Activated gamma-delta T cell treated with Interleukin-2 at 50 U/mL for 16 hours (primary cell): Measurements from ENCODE around the gene UBAC1.
"Not testable (repeated sequence)": the region's sequence is repeated elsewhere in the genome, so short reads cannot be mapped to it uniquely, and the experiment has no call there.

ENCODE experiments used
- DNase-seq: peaks from one replicate; pipeline ENCODE4 v3.0.0-alpha.2; 2020

UBAC1 gene

GRCh38 chr9:135975834-135976233, 14.7 kb upstream of the UBAC1 start:
- no peak for DNase-seq

GRCh38 chr9:135974220-135974573, 13.0 kb upstream of the UBAC1 start:
- DNase-seq = no peak

DNA sequence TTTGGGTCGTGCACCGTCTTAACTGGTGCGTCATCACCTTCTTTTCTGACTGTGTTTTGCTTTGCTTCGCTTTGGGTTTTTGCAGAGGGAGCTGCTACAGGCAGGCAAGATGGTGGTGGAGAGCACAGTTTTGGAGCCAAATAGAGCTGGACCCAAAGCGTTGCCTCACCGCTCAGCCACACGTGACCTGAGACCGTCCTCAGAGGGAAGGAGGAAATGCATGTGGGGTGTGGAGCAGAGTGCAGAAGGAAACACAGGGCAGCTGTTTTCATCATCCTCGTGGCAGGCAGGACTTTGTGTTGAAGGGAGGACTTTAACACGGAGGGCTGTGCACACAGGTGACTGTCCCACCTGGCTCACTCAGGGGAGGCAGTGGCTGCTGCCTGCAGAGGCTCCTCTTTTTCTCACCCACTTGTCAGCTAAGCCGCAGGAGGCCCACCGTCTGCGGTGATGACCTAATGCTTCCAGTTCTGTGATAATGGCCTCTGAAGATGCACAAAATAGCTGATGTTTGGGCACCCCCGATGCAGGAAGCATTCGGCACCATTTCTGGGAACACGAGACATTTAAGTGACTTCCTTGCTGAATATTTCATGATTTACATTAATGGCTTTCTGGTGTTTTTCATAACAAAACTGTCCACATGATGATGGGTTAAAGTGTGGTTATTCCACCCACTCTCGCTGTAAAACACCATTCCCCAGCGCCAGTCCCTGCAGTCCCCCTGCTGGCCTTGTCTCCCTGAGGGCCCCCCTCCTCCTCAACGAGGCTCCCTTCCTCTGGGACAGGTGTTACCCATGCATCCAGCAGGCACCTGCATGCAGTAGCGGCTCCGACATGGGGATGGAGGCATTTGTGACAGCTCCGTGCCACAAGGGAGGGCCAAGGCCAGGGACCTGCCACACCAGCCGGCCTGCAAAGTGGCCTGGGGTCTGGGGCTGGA, 12.4 kb upstream of the UBAC1 start:
- no peak for DNase-seq

GRCh38 chr9:135971892-135972291, 10.7 kb upstream of the UBAC1 start:
- DNase-seq = peak; percentile 27

DNA sequence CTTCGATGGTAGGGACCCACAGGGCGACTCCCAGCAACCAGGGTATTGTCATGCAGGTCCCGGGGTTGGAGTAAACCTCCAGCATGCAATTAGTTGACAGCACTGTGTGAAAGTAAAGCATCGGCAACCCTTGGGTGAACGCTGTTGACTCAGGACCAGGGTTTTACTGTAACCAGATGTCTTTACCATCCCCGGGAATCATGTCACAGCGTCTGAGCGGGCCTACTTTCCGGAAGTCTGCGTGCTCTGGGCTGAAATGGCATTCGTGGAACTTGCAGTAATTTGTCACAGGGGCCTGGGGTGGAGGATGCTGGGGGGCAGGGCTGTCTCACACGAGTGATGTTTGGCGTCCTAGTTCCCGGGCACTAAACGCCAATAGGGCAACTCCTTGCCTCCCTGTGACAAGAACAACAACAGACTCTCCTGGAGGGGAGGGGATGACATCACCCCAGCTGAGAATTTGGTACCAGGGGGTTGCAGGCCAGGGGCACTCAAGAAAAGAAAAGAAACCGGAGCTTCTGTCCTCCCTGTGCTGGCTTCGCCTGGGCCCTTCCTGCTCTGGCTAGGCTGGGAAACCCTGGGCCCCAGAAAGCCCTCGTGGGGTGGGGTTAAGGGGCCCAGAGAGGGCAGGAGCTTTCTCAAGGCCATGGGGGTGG, 10.1 kb upstream of the UBAC1 start:
- DNase-seq = no peak

DNA sequence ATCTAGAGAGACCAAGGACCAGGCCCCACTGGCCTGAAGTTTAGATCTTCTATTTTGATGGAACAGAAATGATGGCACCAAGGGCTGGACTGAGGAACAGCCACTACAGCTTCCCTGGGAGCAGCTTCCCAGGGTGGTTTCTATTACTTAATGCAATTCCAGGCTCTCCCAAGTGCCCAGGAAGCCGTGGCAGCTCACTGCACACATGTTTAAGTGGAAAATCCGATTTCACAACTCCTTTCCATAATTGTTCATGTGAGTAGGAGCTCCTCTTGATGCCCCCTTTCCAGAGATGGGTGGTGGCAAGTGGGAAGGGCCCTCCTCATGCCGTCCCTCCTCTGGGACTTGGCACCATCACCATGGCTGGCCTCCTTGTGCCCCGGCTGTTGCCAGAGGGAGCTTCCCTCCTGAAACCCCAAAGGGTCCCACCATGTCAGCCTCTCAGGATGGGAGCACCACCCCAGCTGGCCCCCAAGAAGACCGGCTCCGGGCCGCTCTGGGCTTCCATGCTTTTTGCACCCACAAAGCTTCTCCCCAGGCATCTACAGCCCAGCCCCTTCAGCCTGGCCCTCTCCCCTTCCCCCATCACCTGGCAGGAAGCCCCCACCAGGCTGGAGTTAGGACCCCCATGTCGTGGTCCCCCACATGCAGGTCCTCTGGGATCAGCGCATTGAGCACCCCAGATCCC, 9.1 kb upstream of the UBAC1 start:
- DNase-seq = no peak

- no peak for DNase-seq
Observed at GRCh38 chr9:135969064-135969683, 8.0 kb upstream of the UBAC1 start.

DNA sequence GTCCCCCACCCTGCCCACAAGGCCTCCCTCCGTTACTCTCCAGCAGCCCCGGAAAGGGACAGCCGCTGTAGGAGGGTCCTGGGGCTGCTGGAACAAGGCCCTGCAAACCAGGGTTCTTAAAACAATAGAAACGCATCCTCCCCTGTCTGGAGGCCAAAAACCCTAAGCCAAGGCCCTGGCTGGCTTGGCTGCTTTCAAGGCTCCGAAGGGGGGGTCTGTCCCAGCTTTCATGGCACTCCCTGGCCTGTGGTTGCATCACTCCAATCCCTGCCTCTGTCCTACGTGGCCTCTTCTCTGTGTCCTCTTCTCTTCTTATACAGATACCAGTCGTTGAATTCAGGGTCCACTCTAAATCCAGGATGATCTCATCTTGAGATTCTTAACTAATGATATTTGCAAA, 7.4 kb upstream of the UBAC1 start:
- no peak for DNase-seq

DNA sequence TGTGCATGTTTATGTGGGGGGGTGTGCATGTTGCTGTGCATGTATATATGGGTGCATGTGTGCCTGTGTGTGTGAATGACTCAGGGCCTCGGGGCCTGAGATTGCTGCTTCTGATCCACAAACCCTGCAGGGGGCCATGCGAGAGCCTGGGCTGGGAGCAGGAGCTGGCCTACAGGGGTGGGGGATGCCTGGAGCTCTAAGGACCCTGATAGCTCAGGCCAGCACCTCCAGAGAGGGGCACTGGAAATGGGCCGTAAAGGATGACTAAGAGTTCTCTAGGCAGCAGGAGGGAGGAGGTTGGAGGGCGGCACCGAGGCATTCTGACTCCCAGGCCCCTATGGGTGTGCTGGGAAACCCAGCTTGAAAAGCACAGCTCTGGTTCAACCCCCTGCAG, 6.9 kb upstream of the UBAC1 start:
- no peak for DNase-seq

DNA sequence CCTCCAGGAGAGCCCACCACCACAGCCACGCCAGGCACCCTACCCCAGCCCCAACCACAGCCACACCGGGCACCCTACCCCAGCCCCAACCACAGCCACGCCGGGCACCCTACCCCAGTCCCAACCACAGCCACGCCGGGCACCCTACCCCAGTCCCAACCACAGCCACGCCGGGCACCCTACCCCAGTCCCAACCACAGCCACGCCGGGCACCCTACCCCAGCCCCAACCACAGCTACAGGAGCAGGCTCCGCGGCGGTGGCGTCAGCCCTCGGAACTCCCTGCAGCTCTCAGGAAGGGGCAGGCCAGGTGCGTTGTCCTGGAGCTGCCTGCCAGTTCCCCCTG, 5.7 kb upstream of the UBAC1 start:
- DNase-seq = not testable (repeated sequence)

- no peak for DNase-seq
Observed at GRCh38 chr9:135965124-135965756, 4.1 kb upstream of the UBAC1 start.

- no peak for DNase-seq
Observed at GRCh38 chr9:135963938-135964337, 2.8 kb upstream of the UBAC1 start.

GRCh38 chr9:135963338-135963737, 2.2 kb upstream of the UBAC1 start:
- no peak for DNase-seq

DNA sequence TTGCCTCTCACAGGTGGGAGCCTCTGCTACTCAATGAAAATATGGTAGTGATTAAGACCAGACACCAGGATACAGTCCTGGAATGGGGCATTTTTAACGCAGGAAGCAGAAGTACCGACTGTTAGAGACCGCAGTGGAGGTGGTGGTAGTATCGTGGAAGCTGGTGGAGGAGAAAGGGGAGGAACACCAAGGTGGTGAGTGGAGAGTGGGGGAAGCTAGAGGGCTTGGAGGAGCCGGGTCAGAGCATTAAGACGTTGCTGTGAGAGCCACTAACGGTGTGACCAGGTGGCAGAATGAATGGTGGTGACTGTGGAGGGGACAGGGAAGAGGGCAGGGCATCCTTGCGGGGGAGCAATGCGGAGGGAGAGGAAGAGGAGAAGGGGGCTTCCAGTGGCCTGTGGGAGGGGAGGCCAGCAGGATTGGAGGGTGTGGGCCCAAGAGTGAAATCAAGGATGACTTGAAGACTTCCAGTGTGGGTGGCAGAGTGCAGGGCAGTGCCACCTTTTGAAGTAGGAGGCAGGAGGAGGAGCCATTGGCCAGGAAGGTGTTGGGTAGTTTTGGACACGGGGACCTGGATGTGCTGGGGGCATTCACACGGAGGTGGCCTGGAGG, 1.6 kb upstream of the UBAC1 start:
- no peak for DNase-seq

DNA sequence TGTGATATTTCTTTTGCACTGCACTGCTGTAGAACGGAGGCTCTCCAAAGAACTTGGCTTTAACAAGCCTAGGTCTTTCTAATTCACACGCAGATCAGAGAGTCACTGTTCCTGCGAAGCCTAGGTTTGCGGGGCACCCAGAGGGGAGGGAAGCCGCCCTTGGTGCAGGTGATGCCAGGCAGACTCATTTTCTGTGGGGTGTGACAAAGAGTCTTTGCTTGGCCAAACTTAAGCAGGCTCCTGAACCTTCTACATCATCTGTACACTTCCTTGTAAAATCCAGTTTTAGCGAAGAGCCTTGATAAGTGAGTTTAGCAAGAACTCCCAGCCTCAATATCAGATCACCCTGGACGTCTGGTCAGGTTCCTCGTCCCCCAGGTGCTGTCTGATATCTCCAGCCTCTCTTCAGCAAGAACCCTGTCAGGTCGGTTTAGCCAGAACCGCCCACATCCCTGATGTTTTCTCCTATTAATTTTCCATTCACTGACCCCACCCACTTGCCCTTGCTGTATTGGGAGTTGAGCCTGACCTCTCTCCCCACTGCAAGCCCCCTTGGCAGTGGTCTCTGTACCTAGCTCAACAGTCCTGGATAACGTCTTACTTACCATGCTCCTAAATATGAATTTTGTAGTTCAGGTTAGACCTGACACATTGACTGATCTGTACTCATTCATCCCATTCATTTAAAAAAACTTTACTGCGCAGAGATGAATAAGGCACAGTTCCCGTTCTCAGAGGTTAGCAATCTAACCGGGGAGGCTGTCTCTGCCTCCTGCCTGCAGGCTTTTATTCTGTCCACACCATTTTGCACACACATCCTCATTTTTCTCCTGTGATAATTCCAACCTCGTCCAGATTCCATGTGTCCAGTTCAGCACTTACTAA, 880 bp upstream of the UBAC1 start:
- no peak for DNase-seq

GRCh38 chr9:135960411-135961276, 529 bp downstream of the UBAC1 start:
- DNase-seq = no peak

GRCh38 chr9:135959814-135960213, 1.4 kb downstream of the UBAC1 start:
- DNase-seq = no peak

GRCh38 chr9:135958485-135958884, 2.7 kb downstream of the UBAC1 start:
- no peak for DNase-seq

DNA sequence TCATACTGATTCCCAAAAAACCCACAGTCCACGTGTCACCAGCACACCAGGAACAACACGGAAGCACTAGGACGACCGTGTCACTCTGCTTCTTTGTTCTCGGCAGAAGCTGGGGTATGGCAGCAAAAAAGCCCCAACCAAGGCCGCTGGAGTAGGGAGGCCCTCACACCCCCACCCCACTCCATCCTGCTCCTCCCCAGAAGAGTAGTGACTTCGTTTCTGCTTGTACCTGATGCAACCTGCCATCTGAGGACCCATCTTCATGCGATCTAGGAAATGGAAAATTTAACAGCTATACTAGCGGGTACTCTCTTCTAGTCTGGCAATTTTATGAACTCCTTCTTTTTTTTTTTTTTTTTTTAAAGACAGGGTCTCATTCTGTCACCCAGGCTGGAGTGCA, 3.7 kb downstream of the UBAC1 start:
- no peak for DNase-seq

DNA sequence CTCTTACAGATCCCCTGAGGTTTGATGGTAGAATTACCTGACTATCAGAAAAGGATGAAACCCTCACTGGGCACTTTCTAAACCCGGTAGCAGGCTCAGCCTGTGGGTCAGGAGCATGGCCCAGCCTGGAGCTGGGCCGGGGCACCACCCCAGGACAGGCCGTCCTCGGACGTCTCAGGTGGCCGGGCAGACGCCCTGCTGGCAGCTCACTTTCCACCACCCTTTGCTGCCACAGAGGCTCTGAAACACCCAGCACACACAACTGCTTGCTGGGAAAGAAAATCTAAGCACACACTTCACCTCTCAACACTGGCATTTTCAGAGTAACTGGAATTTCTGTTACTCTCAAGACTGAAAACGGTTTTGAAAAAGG, 4.4 kb downstream of the UBAC1 start:
- DNase-seq = no peak
